ENCODE data around the gene HFM1.

The HFM1 gene

GRCh38 chr1:91243171-91243570, 161.5 kb downstream of the HFM1 start:
- DNase-seq, result no peak

- DNase-seq, result no peak
Measured at GRCh38 chr1:91234181-91234580, 170.5 kb downstream of the HFM1 start.

- DNase-seq, result no peak
Measured at GRCh38 chr1:91226741-91227140, 177.9 kb downstream of the HFM1 start.

- no peak for DNase-seq
Measured at GRCh38 chr1:91224878-91225277, 179.8 kb downstream of the HFM1 start.

GRCh38 chr1:91221017-91221416, 183.6 kb downstream of the HFM1 start:
- DNase-seq, result no peak

- DNase-seq, result no peak
Measured at GRCh38 chr1:91217911-91218310, 186.7 kb downstream of the HFM1 start.

Measured in central memory CD4-positive, alpha-beta T cell (primary cell).